Activated T-cell treated with anti-CD3 and anti-CD28 coated beads for 4 hours (primary cell): ENCODE results near the gene MCC.

Experiments
- DNase-seq: peaks from one replicate; pipeline ENCODE4 v3.0.0-alpha.2; 2020

Gene MCC

GRCh38 chr5:113266913-113267227 lies 221.4 kb downstream of the MCC start:
- DNase-seq: no peak

DNA sequence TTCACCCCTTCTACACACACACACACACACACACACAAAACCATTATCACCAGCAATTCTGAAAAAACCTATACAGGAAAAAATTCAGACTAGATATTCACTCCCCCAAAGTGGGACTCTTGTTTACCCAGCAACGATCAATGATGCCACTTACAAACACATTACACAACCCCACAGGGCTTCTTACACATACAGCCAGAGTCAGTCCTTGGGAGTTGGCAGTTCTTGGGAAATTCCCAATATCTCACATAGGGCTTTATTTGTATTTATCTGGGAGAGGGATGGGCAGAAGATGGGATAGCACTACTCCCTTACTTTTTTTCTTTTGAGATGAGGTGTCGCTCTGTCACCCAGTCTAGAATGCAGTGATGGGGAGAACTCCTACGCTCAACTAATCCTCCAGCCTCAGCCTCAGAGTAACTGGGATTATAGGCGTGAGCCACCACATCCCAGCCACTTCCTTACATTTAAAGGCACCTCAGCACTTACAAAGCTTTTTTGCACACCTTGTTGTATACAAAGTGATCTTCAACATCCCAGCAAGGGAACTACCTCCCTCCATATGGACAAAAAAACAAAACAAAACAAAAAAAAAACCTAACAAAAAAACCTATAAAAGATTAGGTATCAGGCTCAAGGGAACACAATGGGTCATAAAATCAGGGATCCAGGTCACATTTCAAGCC lies 221.9 kb downstream of the MCC start:
- DNase-seq: no peak

DNA sequence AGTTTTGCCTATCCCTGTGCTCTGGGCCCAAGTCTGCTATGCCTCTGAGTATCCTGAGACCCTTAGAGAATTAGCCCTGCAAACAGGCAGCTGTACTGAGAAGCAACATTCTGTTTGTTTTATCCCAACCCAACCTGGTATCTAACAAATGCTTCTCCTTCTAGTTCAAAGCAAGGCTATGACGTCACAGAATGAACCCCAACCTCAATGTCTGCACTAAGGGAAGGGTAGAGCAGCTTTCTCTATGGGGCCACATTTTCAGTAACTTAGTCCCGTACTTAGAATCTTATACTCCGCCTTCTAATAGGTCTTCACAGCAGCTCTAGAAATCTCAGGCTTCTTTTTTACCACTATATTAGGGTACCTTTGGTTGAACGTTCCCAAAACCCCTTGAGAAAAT lies 223.1 kb downstream of the MCC start:
- DNase-seq: no peak

GRCh38 chr5:113264046-113264445 lies 224.2 kb downstream of the MCC start:
- DNase-seq: no peak

GRCh38 chr5:113263545-113263944 lies 224.7 kb downstream of the MCC start:
- DNase-seq: no peak

GRCh38 chr5:113262674-113263073 lies 225.6 kb downstream of the MCC start:
- no peak for DNase-seq

- DNase-seq: no peak
Observed at GRCh38 chr5:113259034-113259433, 229.2 kb downstream of the MCC start.

- no peak for DNase-seq
Observed at GRCh38 chr5:113257545-113257944, 230.7 kb downstream of the MCC start.

GRCh38 chr5:113256671-113257452 lies 231.4 kb downstream of the MCC start:
- DNase-seq: no peak

GRCh38 chr5:113255579-113256386 lies 232.5 kb downstream of the MCC start:
- DNase-seq: no peak

DNA sequence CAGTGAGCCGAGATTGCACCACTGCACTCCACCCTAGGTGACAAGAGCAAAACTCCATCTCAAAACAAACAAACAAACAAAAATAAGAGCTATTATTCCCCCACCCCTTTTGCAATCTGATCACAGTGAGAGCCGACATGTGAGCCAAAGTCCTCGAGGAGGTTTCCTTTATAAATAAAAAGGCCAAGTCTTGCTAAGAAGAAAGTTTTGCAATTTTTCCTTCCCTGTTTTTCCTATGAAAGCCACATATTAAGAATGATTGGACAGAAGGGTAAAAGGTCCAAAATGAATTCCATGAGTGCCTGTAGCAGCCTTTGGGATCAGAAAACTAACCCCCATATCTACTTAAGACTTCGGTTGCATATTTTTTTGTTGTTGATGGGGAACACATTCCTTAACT lies 233.1 kb downstream of the MCC start:
- no peak for DNase-seq

GRCh38 chr5:113253037-113253436 lies 235.2 kb downstream of the MCC start:
- no peak for DNase-seq

DNA sequence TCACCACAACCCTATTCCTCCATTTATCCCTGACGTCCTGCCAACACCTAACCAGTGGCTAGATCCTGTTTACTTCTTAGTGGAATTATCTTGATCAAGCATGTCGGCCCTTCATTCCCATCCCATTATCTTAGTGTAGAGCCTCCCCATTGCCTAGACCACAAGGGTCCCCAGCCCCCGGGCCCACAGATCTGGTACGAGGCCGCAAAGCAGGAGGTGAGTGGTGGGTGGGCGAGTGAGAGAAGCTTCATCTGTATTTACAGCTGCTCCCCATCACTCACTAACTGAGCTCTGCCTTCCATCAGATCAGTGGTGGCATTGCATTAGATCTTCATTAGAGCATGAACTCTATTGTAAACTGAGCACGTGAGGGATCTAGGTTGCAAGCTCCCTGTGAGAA lies 236.2 kb downstream of the MCC start:
- no peak for DNase-seq

DNA sequence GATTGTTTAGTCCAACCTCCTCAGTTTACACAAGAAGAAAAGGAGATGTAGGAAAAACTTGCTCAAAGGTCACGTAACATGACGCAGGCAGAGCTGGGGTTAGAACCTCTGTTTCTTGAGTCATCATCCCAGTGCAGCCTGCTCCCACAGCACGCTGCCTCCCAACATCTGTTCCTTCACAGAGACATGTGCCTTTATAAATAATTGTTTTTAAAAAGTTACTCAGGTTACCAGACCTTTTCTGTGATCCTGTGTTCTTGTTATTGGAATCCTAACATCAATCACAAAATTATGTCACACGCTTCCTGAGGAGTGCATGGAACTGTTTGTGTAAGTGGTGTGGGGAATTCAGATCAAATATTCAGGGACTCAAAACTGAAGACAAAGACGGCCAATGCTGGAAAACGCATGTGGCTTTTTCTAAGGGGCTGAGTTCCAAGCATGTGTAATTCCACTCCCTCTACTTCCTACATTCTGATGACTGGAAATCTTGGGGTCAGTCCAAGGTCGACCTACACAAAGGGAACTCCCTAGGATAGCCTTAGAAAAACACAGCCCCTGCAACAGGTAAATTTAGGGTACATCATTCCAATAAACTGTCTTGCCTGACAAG lies 237.8 kb downstream of the MCC start:
- DNase-seq: no peak

DNA sequence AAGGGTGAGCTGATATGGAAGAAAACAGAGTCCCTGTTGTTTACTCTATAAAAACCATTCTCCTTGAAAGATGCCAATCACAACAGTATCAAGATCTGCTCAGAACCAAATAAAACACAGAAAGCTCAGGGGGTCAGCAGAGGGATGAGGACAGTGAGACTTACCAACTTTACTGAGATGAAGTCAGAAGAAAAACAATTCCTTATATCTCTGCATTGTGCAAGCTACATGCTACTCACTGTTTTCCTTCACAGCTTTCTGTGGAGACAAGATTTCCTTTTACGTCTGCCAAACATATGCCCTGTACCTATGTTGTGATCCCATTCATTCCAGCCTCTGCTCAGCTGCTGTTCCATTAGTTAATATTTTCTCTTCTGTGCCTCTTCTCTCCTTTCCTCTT lies 239.0 kb downstream of the MCC start:
- DNase-seq: no peak

GRCh38 chr5:113246361-113246870 lies 241.8 kb downstream of the MCC start:
- DNase-seq: no peak

- DNase-seq: no peak
Observed at GRCh38 chr5:113245427-113246225, 242.6 kb downstream of the MCC start.

GRCh38 chr5:113244966-113245365 lies 243.3 kb downstream of the MCC start:
- DNase-seq: no peak

DNA sequence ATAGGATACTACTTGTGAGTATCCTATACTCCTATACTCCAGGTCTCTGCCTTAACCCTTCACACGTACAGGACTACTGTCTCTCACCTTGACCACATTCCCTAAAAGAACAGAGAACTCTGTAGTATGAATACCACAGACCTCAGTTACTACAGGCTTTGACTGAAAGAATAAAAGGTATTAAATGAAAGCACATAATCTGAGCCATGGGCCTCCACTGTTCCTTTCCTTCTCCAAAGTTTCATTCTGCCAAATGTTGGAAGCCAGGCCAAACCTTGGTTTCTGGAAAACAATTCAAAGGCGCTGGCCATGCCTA lies 244.9 kb downstream of the MCC start:
- DNase-seq: no peak

GRCh38 chr5:113242481-113243348 lies 245.5 kb downstream of the MCC start:
- DNase-seq: no peak

DNA sequence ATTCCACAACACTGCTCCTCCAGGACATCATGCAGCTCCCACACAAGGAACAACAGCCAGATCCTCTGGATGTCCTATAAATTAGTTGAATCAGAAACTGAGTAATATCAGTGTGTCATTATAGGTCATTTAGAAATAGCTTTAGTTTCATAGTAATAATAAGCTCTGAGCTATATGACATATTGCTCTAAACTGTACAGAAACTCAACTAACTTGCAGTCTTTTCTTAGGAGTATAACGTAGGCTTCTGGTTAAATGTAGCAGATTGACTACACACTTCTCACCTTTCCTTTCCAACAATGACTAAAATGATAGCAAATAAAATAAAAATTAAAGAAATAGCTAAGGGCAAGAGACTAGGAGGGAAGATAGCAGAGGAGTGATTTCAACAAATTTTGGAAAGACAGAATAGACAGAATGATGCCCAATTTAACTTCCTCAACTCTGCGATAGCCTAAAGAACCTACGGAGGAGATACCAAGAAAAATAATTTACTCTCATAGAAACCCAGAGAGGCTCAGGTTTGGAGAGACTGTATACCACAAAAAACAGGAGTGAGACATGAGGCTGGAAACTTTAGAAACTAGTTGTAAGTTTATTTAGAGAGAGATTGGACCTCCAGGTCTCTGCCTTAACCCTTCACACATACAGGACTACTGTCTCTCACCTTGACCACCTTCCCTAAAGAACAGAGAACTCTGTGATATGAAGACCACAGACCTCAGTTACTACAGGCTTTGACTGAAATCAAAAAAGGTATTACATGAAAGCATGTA lies 247.1 kb downstream of the MCC start:
- no peak for DNase-seq
